GM19397 (cell line): ENCODE results near the gene PAIP2.
A peak's percentile ranks its signal among the peaks of the same experiment; 100 is the strongest.
"Not testable (repeated sequence)": the region's sequence is repeated elsewhere in the genome, so short reads cannot be mapped to it uniquely, and the experiment has no call there.

Source experiments
- ATAC-seq: cut with Tn5 transposase; IDR thresholded peaks from one replicate; pipeline ENCODE4 v1.9.1; 2021; ENCODE audit warnings: mild to moderate bottlenecking, moderate library complexity; ENCODE audit not compliant: unreplicated experiment

Gene PAIP2, protein sequence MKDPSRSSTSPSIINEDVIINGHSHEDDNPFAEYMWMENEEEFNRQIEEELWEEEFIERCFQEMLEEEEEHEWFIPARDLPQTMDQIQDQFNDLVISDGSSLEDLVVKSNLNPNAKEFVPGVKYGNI

GRCh38 chr5:139341689-139342422 is at the start of gene PAIP2:
Gene PAIP2 (plus strand): TSS chr5:139341854. CDS start chr5:139363785, 21,931 bp downstream.
- ATAC-seq, result peak; percentile 92

- no peak for ATAC-seq
These were observed 48.5 kb upstream of the PAIP2 start for GRCh38 chr5:139293202-139293506.

GRCh38 chr5:139293507-139294373 is 47.9 kb upstream of the PAIP2 start, which contains the start of gene MATR3:
Gene MATR3 (plus strand): TSS chr5:139293740. CDS start chr5:139307416, 13,676 bp downstream.
- peak; percentile 78 for ATAC-seq

DNA sequence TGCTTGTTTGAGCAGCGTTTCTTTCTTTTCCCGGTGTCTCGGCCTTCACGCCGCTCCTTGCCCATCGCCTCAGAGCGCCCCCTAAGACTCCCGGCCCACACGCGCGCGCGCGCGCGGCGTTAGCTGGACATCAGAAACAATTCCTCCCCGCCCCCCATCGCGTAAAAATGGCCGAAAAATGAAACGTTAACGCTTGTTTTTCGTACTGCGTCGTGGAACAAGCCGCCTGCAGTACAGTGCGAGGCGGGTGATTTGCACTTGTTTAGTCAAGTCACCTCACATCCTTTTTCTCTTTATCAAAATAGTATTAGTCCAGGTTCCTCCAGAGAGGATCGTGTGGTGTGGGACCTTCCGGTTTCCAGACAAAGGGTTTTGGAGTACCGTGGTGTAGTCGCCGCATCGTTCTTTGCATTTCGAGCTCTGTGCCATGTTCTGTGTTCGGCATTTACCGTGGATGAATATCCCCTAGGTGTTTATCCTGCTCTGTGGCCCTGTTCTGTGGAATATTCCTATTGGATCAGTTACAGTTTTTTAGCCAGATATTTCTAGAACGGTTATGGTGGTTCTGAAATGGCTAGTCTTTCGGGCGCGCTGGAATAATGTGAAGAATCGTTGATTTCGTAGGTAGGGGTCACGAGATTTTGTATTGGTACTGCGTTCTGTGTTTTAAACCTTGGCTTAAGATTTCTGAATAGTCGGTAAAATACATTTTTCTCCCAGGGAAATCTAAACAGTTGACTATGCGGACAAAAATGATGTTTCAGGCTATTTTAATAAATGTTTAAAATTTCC is 47.1 kb upstream of the PAIP2 start:
- ATAC-seq, result peak; percentile 32

DNA sequence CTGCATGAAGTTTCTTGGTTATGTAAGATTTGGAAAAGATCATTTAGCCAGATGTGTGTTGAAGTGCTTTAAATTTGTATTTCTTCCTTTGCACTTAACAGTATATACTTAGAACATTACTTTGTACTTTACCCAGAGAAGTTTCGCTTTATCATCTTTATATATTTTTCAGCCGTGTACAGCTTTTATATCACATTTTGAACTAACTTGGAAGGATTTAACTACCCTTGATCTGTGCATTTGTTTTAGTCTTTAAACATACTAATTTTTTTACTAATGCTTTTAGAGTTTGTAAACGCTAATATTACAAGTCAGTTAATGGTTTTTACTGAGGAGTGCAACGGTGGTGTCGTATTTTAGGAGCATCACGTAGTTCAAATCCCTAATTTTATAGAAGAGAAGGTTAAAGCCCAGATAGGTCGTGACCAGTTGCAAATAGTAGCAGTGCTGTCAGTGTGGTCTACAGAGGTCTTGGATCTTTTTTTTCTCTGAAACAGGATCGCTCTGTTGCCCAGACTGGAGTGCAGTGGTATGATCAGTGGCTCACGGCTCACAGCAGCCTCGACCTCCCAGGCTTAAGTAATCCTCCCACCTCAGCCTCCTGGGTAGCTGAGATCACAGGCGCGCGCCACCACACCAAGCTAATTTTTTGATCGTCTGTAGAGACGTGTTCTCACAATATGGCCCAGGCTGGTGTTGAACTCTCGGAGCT is 46.2 kb upstream of the PAIP2 start:
- no peak for ATAC-seq

DNA sequence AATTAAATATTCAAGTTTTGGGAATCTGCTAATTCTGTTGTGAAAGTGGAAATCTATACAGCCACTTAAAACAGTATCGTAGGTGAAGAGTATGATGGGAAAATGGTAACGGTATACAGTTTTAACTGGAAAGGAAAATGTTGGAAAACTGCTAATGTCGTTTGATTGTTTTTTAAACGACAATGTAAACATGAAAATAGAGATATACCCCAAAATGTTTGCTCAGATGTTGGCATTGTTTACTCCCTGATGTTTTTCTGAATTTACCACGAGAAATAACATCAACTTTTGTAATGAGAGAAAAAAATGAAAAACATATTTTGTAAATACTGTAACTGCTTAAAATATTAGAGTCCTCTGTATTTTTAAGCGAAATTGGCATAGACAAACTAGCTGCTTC is 45.5 kb upstream of the PAIP2 start:
- ATAC-seq, result no peak

DNA sequence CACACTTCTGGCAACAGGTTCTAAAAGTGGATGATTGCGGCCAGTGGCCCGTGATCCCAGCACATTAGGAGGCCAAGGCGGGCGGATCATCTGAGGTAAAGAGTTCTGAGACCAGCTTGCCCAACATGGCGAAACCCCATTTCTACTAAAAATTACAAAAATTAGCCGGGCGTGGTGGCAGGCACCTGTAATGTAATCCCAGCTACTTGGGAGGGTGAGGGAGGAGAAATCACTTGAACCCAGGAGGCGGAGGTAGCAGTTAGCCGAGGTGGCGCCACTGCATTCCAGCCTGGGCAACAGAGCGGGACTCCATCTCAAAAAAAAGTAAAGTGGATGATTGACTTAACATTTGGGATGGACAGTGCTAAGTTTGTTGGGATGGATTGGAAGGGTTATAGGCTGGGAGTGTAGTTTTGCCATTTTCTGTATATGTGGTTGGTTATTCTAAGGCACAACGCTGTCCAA is 44.8 kb upstream of the PAIP2 start:
- ATAC-seq, result no peak

- no peak for ATAC-seq
These were observed 44.1 kb upstream of the PAIP2 start for GRCh38 chr5:139297439-139298133.

GRCh38 chr5:139298242-139298641 is 43.4 kb upstream of the PAIP2 start:
- no peak for ATAC-seq

DNA sequence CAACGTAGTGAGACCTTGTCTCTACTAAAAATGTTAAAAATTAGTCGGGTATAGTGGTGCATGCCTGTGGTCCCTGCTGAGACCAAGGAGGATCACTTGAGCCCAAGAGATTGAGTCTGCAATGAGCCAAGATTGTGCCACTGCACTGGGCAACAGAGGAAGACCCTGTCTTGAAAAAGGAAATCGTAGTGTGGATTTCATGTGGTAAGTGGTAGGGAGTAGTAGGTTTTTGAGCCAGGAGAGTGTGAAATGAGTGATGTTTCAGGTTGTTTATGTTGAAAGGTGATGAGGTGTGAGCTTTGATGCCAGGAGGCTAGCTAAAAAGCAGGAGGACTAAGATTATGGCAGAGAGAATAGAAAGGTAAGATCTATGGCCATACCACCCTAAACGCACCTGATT is 42.2 kb upstream of the PAIP2 start:
- no peak for ATAC-seq

DNA sequence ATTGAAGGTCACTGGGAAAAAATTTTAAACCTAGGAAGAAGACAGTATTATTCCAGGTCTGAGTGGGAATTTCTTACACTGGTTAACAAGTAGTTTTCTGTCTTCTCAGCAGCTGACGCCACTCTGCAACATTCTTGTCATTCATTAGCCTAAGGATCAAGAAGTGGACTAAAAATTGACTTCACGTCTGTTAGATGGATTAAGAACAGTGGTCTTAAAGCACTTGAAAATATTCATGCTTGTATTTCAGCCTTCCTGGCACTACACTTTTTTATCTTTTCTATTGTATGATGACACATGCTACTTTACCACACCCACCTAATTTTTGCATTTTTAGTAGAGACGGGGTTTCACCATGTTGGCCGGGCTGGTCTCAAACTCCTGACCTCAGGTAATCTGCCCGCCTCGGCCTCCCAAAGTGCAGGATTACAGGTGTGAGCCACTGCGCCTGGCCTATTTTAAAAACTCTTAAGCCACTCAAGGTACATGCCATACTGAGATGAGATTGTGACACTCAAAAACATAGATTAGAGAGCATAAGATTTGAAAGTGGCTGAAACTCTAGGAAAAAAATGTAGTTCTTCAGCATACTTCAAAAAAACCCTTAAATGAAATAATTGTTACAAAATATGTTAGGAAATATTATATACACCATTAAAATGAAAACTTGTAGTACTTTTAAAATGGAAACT is 39.7 kb upstream of the PAIP2 start:
- no peak for ATAC-seq

DNA sequence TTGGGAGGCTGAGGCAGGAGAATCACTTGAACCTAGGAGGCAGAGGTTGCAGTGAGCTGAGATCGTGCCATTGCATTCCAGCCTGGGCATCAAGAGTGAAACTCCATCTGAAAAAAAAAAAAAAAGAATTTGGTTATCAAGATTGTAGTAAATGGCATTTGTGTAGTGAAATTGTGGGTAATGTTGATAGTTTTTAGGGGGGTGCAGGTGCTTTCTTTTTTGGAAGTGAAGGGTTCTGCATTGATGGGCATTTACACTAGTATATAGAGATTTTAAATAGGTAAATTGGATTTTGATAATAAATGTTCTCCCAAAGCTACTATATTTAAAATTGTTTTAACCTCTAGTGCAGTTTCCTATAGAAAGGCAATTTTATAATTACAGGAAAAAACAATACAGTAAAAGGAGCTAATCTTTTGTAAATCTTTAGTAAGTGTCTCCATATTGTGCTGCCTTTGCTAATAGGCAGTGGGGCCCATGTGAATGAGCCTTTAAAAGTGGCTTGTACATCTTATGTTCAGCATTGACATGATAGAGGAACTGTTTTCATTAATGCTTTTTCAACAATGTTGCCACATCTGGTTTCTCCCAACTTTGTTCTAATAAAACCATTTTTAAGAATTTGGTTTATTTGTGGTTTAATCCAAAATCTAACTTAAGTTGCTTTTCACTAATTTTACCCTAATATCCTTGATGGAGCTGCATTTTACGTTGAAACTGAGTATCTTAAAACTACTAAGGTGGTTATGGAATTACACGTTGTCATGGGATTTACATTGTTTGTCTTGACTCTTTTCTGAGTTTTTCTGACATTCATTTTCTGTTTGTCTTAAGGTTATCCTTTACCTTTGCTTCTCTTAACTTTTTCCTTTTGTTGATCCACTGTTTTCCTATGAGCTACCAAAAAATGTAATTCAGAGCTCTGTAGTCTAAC is 37.0 kb upstream of the PAIP2 start:
- ATAC-seq, result no peak

DNA sequence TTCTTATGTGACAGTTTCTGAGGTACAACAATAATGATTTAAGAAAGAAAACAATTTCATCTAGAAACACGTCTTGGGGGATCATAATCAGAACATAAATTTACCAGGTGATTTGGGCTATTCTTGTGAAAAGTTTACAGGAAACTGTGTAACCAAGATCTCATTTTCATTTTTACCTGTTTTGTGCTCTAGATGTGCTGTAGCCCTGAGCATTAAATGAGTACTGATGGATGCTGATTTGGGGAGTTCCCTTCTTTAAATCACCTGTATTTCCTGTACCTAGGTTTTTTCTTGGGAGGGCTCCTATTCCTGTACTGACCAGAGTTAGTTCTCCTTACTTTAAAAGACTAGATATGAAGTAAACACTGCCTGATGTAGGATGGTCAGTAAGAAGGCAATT is 35.5 kb upstream of the PAIP2 start:
- no peak for ATAC-seq

DNA sequence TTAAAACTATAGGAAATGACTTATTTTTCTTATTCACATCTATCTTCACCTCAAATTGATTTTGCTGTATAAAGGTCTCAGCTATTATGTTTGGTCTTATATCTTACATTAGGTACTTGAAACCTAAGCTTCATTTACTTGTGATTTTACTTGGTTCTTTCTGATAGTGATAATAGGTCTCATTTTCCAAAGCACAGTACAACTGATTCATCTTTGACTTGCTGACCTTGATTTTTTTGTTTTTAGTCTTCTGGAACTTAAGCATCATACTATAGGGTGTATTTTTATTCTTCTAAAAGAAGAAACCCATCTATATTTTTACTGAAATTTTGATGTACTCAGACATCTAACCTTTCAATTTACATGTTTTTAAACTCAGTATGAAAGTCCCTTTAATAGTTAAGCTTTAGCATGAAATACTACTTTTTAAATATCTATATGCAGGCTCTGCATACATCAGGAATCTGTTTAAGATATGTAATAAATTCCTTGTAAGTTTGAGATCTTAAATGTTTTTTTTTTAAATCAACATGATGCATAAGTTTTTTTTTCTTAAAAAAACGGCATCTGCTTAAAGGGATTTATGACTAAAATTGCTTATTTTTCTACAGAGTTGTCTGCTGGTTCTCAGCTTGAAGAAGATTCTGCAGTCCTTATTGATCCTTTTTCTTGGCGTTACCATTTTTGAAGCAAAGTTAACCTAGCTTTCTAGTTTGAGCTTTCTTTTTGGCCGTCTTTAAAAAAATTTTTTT is 34.9 kb upstream of the PAIP2 start:
- no peak for ATAC-seq

- no peak for ATAC-seq
These were observed 32.9 kb upstream of the PAIP2 start for GRCh38 chr5:139308797-139309196.

DNA sequence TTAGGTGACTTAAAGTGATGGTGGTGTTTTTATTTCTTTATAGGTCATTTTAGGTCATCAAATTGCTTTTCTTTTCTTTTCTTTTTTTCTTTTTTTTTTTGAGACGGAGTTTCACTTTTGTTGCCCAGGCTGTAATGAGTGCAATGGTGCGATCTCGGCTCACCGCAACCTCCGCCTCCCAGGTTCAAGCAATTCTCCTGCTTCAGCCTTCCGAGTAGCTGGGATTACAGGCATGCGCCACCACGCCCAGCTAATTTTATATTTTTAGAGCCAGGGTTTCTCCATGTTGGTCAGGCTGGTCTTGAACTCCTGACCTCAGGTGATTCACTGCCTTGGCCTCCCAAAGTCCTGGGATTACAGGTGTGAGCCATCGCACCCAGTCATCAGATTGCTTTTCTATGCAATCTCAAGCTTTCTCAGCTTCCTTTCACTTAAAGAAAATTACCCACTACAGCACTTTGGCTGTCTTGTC is 30.9 kb upstream of the PAIP2 start:
- ATAC-seq, result not testable (repeated sequence)

DNA sequence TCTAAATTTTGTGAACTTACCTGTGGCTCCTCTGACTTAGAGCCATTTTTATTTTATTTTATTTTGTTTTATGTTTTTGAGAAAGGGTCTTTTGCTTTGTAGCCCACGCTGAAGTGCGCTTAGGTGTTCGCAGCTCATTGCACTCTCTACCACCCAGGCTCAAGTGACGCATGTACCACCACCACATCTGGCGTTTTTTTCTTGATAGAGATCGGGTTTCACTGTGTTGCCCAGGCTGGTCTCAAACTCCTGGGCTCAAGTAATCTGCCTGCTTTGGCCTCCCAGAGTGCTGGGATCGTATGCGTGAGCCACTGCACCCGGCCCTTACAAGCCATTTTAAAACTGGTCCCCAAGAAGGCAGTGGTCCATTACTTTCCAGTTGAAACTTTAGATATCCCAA is 29.6 kb upstream of the PAIP2 start:
- no peak for ATAC-seq
